Measurements from ENCODE around the gene RTL3.
"Not testable (repeated sequence)": the region's sequence is repeated elsewhere in the genome, so short reads cannot be mapped to it uniquely, and the experiment has no call there.

Gene RTL3, protein sequence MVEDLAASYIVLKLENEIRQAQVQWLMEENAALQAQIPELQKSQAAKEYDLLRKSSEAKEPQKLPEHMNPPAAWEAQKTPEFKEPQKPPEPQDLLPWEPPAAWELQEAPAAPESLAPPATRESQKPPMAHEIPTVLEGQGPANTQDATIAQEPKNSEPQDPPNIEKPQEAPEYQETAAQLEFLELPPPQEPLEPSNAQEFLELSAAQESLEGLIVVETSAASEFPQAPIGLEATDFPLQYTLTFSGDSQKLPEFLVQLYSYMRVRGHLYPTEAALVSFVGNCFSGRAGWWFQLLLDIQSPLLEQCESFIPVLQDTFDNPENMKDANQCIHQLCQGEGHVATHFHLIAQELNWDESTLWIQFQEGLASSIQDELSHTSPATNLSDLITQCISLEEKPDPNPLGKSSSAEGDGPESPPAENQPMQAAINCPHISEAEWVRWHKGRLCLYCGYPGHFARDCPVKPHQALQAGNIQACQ

DNA sequence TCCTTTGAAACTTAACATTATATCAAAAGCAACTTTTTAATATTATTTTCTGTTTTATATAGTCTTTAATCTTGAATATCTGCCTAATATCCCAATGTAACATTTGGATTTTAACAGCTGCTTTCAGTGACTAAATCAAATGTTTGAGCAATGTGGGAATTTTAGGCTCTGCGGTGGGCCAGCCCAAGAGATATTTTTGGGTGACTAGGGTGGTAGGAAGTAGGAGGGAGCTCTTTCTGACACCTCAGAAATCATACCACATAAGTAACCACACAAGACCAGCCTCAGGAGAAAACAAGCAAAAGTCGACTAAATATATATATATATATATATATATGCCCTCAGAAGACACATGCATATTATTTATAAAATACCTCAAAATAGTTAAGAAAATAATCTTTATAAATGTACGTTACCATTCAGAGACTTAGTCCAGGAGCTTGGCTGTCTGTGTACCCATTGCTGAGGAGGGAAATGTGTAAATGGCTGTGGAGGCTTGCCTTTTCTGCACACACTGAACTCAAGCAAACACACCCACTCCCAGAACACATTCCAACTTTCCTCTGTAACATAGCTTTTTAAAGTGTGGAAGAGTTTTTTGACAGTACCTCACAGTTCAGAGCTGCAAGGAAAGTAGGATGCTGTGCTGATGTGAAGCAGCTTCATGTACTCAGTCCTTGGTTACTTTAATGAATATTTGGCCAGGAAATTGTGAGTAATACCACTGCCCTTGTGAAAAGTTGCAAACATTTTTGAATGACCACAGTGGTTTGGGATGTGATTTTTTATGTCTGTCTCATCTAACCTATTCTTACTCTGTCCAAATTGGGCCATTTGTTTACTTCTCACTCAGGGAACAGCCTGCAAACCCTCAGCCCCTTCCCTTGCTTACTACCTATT, at the start of gene RTL3:
TSS of gene RTL3 (minus strand) at position 484 of the 900 bp plus-strand sequence. CDS start 908 bp downstream, outside the sequence.
- DNase-seq: no peak

DNA sequence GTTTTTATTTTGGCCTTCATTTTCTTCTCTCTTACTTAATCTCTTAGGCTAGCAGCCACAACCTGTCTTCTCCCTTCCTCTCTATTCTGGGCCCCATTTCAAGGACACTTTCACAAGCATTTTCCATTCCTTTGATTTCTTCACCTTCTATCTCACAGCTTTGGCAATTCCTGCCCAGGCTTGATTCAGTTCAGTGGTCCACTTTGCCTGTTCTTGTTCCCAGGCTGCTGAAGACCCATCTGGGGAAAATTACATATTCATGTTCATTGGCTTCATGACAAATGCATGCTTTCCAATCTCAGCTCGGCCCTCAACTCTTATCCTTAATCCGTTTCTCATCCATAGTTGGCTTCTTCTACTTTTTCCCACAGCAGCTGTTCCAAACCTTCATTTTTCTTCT, 49.7 kb upstream of the RTL3 start:
- DNase-seq: no peak

DNA sequence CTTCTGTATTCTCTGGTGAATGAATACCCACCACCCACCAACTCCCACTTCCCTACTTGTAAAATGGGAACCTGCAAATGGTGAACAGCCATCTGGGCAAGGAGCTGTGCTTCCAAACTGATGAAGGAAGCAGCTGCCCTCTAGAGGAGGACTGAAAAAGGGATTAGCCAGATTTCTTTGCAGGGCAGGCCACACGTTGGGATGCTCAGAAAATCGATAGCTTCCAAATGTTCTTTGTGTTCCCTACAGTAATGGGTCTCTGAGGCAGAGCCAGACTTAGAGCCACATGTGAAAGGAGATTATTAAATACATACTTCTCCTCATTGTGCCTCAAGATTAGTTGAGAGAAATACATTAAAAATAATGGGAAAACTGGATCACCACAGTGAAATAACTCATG, 49.1 kb upstream of the RTL3 start:
- no peak for DNase-seq

DNA sequence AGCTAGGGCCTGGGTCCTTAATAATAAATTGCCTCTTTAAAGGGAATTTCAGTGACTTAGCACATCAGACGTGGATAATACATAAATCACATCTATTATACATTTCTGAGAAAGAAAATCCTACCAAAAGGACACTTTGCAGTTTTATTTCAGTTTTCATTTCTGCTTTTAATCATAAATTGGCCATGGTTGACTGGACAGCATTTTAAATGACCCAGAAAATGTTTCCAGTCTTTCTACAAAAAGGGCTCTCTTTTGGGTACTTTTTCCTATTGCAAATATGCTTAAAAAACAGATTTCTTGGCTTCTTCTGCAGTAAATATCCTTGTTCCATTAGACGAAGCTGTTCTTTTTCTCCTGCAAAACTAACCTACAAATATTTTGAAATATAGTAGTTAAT, 46.9 kb upstream of the RTL3 start:
- no peak for DNase-seq

DNA sequence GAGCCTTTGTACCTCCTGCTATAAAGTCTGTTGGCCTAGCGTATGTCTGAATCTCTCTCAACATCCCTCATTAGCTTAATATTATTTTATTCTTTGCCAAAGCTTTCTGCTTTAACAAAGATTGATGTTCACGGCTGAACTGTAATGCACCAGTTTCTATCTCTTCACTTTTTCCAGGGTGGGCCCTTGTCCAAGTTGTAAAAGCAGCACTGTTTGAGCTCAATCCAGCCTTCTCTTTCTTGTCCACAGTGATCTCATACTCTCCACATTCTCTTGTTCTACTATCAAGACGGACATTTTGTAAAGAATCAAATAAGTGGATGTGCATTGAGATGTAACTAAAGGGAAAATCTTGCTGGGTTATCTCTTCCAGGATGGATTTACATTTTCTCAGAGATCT, 34.4 kb upstream of the RTL3 start:
- DNase-seq: no peak

DNA sequence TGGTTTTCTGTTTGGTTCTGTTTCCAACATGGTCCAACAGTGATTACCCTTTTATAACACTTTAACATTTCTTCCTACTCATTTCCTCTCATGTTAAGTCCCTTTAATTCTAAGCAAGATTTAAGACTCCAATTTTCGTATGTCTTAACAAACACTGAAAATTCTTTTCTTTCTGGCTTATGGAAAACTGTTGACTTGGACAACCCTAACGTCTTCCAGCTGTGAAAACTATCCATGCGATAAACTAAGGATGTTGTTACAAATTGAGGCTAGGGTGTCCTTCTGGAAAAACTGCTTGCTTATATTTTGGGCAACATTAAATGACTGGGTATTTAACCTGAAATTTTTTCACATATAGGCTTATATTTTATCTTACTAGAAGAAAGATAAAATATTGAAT, 33.9 kb upstream of the RTL3 start:
- no peak for DNase-seq

DNA sequence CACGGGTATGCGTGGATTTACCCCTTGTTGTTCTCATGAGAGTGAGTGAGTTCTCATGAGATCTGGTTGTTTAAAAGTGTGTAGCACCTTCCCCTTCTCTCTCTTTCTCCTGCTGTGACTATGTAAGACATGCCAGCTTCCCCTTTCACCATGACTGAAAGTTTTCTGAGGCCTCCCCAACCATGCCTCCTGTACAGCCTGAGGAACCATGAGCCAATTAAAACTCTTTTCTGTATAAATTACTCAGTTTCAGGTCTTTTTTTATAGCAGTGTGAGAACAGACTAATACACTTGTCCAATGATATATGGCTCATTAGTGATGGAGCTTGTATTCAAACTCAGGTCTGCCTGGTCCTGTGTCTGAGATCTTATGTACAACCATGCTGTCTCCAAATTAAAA, 28.5 kb upstream of the RTL3 start:
- no peak for DNase-seq

DNA sequence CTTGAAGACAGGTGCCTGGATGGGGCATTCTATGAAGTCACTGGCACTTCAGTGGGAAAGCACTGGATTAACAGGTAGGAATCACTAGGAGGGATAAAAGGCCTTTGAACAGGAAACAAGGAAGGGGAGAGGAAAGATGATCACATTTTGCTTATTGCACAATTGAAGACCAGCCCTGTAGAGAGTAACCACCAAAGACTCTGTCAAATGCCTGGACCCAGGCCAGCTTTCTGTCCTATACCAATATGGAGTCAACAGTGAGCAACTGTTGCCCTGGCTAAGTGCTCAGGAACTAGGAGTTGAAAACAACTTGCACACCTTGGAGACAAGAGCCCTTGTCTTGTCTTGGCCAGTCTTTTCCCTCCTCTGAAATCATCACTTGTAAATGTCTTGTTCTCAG, 14.1 kb upstream of the RTL3 start:
- DNase-seq: no peak

DNA sequence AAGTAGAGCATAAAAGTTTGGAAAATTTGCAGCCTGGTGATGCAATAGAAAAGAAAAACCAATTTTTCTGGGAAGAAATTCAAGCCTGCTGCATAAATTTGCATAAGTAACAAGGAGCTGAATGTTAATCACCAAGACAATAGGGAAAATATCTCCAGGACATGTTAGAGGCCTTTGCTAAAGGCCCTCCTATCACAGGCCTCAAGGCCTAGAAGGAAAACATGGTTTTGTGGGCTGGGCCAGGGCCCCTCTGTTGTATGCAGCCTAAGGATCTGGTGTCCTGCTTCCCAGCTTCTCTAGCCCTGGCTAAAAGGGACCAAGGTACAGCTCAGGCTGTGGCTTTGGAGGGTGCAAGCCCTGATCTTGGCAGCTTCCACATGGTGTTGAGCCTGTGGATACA, 6.2 kb upstream of the RTL3 start:
- DNase-seq: no peak

DNA sequence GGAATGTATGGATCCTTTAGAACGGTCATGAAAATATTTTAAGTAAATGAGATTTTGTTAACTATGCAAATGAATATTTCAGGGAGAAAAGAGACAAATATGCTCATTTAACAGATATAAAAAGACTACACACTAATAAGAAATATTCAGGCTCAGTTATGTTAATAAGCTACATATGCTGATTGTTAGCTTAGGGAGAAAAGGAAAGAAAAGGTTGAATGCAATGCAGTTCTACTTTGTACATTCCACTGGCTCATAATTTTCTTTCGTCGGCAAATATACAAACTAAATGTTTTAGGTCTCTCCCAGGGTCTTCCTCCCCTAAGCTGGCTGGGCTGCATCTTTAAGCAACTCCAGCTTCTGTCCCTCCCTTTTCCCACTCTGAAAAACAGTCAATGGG, 2.7 kb upstream of the RTL3 start:
- DNase-seq: no peak

DNA sequence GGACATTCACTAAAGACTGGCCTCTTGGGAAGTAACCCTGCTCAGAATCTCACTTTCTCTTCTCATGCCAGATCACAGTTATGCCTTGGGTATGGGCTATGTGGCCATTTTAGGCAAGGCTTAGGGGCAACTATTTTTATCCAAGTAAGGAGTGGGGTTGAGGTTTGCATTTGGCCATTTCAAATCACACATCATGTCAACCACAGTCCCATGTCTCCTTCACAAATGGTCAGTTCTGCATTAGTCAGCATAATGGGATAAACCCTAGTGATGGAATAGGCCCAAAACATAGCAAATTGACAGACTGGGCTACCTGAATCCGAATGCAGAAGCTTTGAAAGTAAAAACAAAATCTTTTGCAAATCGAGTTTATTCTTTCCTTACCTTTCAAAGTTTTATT, 827 bp upstream of the RTL3 start:
- no peak for DNase-seq

DNA sequence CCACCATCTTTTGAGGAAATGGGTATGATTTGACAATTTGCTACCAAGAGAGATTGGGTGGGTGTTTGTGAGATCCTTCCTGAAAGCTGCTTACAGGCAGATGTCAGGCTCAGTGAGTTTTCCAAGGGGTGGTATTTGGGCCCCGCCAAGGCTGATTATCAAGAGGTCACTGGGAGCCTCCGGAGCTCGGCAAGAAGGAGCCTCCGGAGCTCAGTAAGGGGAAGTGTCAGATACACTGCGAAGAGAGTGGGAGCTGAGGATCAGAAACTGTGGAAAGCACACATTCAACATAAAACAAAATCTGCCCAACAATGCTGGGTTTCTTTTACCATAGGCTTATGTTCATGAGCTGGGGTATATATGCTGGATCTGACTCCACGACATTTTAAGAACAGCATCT, 714 bp downstream of the RTL3 start:
- no peak for DNase-seq

DNA sequence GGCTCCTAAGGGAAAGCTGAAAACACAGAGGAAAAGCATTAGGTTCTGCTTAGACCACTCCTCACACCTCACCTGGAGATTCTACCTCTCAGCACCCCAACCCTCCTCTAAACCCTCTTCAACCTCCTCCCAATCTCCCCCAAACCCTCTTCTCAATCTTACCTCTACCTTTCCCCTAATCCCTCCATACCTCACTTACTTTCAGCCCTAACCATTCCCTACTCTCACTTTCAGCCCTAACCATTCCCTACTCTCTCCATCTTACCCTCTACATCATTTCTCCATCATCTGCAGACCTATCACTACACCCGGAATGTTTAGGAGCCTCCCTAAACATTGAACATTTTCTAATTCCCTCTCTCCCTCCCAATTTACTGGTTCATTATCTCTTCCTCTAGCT, 3.5 kb downstream of the RTL3 start:
- DNase-seq: no peak

DNA sequence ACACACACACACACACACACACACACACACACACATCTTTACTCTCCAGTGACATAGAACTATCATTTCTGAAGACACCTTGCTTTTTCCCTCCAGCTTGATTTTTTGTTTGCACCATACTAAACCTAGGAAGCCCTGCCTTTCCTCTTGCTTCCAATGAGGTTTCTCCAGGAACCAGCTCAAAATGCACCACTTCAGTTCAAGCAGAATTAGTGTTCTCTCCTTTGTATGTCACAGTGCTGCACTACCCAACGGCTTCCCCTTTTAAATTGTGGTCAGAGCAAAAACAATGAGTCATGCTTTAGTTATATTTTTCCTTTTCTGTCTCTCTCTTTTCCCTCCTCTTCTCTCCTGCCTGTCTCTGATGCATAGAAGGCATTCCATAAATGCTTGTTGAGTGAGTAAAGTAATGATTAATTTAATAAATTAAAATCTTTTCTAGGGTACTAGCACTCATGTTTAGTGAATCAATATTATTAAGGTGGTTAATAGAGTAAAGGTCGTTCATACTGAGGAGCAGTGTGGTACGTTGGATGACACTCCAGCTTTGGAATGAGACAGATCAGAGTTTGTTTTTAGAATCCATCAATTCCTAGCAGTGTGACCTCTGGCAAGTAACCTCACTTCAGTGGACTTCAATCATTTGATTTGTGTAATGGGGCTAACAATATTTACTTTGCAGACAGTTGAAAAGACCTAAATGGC, 5.9 kb downstream of the RTL3 start:
- no peak for DNase-seq

DNA sequence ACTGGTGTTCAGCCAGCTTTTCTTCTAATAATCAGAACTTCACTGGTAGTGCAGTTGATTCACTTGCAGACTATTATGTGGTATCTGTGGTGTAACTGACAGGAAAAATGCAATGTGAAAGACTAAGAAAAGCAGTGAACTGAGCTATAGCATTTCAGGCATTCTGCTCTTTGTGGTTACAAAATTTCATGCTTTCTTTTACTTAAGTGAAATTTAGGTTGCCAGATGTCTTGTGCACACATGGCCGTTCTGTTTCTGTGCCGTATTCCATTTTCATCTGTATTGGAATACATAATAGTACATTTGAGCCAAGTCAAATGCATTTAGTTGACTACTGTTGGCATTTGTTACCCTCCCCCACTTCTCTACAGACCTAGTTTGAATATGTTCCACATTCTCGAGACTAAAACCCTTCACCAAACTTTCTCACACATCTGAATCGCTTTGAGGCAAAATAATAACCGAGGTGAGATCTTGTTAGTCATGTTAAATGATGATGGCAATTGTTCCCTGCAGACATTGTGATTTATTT, 8.2 kb downstream of the RTL3 start:
- DNase-seq: no peak

DNA sequence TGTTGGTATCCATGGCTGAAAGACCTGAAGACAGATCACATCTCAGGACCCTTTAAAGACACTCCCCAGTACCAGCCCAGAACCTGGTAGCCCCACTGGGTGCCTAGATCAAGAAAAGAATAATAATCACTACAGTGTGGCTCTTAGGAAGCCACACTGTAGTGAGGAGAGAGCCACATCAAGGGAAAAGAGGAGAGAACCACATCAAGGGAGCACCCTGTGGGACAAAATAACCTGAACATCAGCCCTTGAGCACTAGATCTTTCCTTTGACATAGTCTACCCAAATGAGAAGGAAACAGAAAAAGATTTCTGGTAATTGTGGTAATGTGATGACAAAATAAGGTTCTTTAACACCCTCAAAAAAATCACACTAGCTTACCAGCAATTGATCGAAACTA, 15.3 kb downstream of the RTL3 start:
- no peak for DNase-seq

DNA sequence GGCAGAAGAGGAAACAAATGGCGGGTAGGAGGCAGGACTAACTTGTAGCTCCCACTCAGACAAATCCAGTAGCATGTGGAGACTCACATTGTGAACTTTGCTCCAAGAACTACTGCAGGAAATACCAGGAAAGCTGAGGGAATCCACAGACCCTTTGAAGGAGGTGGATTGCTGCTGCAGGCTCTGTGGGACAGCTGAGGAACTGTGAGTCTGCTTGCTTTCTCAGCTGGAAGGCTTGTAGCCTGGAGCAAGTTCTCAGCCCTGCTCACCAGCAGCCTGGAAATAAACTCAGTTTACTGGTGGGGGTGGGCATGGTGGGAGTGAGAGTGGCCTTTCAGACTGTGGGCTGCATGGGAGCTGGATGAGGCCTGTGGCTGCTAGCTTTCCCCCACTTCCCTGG, 16.0 kb downstream of the RTL3 start:
- DNase-seq: no peak

DNA sequence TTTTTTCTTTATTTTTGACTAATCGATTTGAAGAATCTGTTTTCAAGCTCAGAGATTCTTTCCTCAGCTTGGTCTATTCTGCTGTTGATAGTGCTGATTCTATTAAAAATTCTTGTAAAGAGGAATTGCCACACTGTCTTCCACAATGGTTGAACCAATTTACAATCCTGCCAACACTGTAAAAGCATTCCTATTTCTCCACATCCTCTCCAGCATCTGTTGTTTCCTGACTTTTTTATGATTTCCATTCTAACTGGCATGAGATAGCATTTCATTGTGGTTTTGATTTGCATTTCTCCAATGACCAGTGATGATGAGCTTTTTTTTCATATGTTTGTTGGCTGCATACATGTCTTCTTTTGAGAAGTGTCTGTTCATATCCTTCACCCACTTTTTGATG, 23.0 kb downstream of the RTL3 start:
- DNase-seq: not testable (repeated sequence)

DNA sequence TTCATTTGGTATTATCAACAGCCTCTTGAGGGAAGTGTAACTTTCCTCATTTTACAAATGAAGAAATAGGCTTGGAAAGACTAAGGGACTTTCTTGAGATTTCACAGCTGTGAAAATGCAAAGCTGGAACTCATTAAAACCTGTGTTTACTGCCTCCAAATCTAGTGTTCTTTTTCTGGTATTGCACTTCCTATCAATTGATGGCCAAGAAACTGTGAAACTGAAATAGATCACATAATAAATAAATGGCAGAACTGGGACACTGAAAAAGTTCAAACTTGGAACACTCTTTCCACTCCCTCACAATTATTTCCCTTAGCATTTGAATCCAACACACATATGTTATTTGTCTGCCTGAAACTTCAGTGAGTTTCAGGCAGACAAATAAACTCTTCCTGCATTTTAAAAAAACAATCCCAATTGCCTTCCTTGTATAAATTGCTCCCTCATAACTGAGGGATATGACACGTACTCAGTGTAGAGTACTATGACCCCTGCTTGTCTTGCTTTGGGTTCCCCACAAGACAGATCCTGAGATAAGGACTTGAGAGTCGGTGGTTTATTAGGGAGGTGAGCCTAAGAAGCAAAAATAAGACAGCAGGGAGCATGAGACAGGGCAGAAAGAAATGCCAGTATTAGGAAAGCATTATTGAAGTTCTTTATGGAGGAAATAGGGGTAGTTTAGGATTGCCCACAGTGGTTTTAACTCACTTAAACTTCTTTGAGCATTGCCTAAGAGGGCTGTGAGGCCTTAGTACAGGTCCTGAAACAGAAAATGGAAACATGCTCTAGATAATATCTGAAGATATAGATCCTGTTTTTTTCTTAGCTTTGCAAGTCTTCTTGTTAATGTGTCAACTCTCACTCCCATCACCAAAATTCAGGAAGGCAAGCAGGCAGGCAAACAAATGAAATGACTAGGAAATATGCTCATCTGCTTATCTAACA, 33.9 kb downstream of the RTL3 start:
- no peak for DNase-seq

DNA sequence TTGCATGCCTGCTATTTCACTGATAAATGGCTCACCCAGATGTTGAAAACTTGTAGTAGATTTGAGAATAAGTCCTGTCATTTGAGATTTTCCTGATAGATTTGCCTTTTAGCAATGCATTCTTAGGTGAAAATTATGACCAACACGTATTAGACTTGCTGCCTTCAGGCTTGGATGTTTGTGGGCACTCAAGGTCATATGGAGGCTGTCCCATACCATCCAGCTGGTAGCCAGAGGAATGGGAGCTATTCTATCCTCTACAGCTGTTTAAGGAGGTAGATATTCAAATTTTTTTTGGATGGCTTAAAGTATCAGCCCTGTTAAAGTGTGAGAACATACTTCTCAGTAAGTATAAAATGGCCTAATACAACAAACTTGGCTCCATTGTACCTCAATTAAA, 34.7 kb downstream of the RTL3 start:
- no peak for DNase-seq

DNA sequence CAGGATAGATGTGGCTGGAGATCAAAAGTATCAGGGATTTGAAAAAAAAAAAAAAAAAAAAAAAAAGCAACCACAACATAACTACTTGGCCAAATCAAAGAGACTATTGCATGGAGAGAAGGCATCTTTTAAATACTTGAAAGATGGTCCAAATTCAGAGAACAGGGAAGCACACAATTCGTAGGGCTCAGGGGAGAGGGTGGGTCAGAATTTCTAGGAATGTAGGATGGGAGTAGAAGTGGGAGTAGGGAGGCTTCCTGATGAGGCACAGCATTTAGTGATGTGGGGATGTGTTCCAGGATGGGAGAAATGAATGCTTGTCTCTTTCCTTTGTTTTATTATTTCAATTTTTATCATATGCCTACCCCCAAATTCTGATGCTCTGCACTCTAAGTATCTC, 36.3 kb downstream of the RTL3 start:
- no peak for DNase-seq

DNA sequence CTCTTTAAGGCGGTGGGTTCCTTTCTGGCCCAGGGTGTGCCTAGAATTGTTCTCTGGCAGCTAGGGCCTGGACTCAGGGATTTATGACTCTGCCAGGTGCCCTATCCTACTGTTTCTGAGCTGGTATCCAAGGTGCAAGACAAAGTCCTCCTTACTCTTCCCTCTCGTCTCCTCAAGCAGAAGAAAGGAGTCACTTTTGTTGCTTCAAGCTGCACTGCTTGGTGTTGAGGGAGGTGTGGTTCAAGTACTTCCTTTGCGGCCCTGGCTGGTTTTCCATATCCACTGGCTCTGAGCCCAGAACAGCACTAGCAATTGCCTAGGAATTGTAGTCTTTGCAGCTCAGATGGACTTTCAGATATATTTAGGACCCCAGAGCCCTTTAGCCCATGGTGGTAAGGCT, 39.3 kb downstream of the RTL3 start:
- DNase-seq: no peak
